Vagina (tissue), 2 donors: ENCODE measurements around the gene SLC49A3.
"Not testable (repeated sequence)": the region's sequence is repeated elsewhere in the genome, so short reads cannot be mapped to it uniquely, and the experiment has no call there.

Experiments
- CTCF ChIP-seq, 3 experiments: fragments of 450-650 bp in 2 of 3; fragments of 200-600 bp in 1 of 3; sonication (generic) in 1 of 3; IDR thresholded peaks; one replicate each; pipeline ENCODE4 v1.5.1; 2017 to 2019; ENCODE audit warnings: antibody characterized with exemption in 3 of 3, mild to moderate bottlenecking in 2 of 3, moderate library complexity in 2 of 3
- POLR2A ChIP-seq, 2 donors: fragments of 450-650 bp; IDR thresholded peaks; one replicate each; pipeline ENCODE4 v1.6.1; 2017; ENCODE audit warnings: antibody characterized with exemption in 2 of 2, mild to moderate bottlenecking in 2 of 2, moderate library complexity in 2 of 2
- POLR2AphosphoS5 ChIP-seq, 2 donors: sonication (generic); formaldehyde crosslinking; IDR thresholded peaks; one replicate each; pipeline ENCODE4 v1.9.0; 2017; ENCODE audit warnings: antibody characterized with exemption in 2 of 2, mild to moderate bottlenecking in 2 of 2, low read depth in 1 of 2; ENCODE audit not compliant: insufficient read depth in 1 of 2

- TF ChIP-seq CTCF (IDR thresholded peaks at IDR 0.05); POLR2AphosphoS5 (IDR thresholded peaks at IDR 0.05; ENCODE audit: insufficient read depth in 1 of 2, low read depth in 1 of 2); POLR2A (IDR thresholded peaks at IDR 0.05): not testable (repeated sequence)
Measured at GRCh38 chr4:706083-706633, 17.2 kb upstream of the SLC49A3 start.
